GM18873 (cell line): Measurements from ENCODE around the gene SPATA45.

Source experiments
- ATAC-seq: cut with Tn5 transposase; IDR thresholded peaks from one replicate; pipeline ENCODE4 v1.9.1; 2021; ENCODE audit warnings: mild to moderate bottlenecking, moderate library complexity, moderate number of reproducible peaks; ENCODE audit not compliant: unreplicated experiment, low FRiP score

Gene SPATA45

GRCh38 chr1:212783976-212784375, 63.5 kb downstream of the SPATA45 start:
- ATAC-seq, result no peak

GRCh38 chr1:212782422-212783154, 64.9 kb downstream of the SPATA45 start:
- ATAC-seq, result no peak

GRCh38 chr1:212781225-212781624, 66.2 kb downstream of the SPATA45 start:
- no peak for ATAC-seq

GRCh38 chr1:212780759-212781158, 66.7 kb downstream of the SPATA45 start:
- ATAC-seq, result no peak
